T-helper 1 cell treated with Interleukin-12 subunit alpha and Interleukin-12 subunit beta and Interleukin-4 antibody, amounts not matched to agents 30 μg/mL and 1 μg/mL, for 36 hours (primary cell): ENCODE measurements around the gene AAGAB.
A peak's percentile ranks its signal among the peaks of the same experiment; 100 is the strongest.

Experiments used
- H3K27ac Mint-ChIP-seq: one replicate; pipeline ENCODE4 v1.8.0; 2021; ENCODE audit warnings: mild to moderate bottlenecking, mixed read lengths
- H3K27me3 Mint-ChIP-seq: one replicate; pipeline ENCODE4 v1.8.0; 2021; ENCODE audit warnings: low read depth, mixed read lengths
- H3K36me3 Mint-ChIP-seq: one replicate; pipeline ENCODE4 v1.8.0; 2021; ENCODE audit warnings: low read depth, mixed read lengths
- H3K4me1 Mint-ChIP-seq: one replicate; pipeline ENCODE4 v1.8.0; 2021; ENCODE audit warnings: low read depth, mixed read lengths
- H3K4me3 Mint-ChIP-seq: one replicate; pipeline ENCODE4 v1.8.0; 2021; ENCODE audit warnings: mild to moderate bottlenecking, moderate library complexity, mixed read lengths
- H3K9me3 Mint-ChIP-seq: one replicate; pipeline ENCODE4 v1.8.0; 2021; ENCODE audit warnings: mixed read lengths

The AAGAB gene

DNA sequence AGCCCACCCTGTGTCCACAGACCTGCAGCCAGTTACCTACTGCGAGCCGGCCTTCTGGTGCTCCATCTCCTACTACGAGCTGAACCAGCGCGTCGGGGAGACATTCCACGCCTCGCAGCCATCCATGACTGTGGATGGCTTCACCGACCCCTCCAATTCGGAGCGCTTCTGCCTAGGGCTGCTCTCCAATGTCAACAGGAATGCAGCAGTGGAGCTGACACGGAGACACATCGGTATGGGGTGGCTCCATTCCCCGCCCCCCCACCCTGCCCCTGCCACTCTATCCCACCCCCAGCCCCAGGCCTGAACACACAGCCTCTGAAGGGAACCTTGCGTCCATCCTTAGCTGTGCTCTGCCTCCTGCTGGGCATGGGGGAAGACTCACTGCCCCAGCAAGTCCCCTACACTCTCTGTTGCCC, 73.2 kb downstream of the AAGAB start:
- Mint-ChIP-seq H3K4me1 (peaks cover 27% of the 10 kb centered on the region), H3K9me3 (no peaks in the 10 kb centered on the region), H3K27me3 (no peaks in the 10 kb centered on the region), H3K36me3 (peaks cover 53% of the 10 kb centered on the region), H3K27ac (peak overlapping the region; percentile 41), H3K4me3 (no peak overlapping the region)

DNA sequence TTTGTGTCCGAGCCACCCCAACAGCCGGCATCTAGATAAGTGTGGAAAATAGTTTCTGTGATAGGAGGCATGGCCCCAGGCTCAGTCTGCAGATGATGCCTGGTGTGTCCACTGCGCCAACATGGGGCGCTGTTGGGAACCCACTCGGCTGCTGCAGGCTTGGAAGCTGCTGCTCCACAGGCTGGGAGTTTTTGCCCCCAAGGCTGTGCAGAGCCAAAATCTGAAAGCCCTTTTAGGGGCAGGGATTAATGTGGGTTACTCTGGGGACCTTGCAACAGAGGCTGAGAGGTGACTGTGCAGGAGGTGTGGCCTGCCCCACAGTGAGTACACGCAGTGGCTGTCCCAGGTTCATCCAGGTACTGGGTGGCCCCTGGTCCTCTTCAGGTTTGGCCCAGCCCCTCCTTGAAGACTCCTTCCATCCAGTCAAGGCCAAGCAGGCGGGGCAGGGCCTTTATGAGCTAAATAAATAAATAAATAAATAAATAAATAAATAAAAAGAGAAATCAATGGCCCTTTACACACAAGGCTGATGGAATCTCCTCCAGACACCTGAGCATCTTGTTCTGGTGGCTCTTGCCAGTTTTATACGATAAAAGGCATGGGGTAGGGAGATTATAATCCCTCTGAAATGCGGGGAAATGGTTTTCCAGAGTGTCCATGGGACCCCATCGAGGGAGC, 73.8 kb downstream of the AAGAB start:
- peaks cover 53% of the 10 kb centered on the region for H3K36me3 Mint-ChIP-seq
- H3K9me3 Mint-ChIP-seq, result no peaks in the 10 kb centered on the region
- no peak overlapping the region for H3K27ac Mint-ChIP-seq
- H3K4me3 Mint-ChIP-seq, result no peak overlapping the region
- H3K4me1 Mint-ChIP-seq, result peaks cover 29% of the 10 kb centered on the region
- H3K27me3 Mint-ChIP-seq, result no peaks in the 10 kb centered on the region

DNA sequence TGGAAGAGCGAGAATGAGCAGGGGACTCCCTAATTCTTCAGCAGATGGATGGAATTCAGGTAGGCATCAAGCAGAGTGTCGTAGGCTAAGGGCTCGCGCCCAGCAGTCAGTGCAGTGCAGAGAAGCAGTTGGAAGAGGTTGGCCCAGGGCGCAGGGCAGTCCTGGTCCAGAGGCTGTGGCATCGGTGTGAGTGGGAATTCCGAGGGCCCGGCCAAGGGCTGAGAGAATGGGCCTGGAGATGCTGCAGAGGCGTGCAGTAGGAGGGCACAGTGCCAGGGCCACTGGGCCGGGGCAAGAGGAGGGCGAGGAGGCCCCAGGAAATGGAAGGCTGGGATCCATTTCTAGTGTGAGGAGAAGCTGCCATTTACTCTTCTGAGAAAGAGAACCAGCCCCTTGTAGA, 74.4 kb downstream of the AAGAB start:
- Mint-ChIP-seq H3K4me1 (peaks cover 31% of the 10 kb centered on the region), H3K36me3 (peaks cover 53% of the 10 kb centered on the region), H3K27me3 (no peaks in the 10 kb centered on the region), H3K4me3 (no peak overlapping the region), H3K9me3 (no peaks in the 10 kb centered on the region), H3K27ac (peak overlapping the region; percentile 57)

DNA sequence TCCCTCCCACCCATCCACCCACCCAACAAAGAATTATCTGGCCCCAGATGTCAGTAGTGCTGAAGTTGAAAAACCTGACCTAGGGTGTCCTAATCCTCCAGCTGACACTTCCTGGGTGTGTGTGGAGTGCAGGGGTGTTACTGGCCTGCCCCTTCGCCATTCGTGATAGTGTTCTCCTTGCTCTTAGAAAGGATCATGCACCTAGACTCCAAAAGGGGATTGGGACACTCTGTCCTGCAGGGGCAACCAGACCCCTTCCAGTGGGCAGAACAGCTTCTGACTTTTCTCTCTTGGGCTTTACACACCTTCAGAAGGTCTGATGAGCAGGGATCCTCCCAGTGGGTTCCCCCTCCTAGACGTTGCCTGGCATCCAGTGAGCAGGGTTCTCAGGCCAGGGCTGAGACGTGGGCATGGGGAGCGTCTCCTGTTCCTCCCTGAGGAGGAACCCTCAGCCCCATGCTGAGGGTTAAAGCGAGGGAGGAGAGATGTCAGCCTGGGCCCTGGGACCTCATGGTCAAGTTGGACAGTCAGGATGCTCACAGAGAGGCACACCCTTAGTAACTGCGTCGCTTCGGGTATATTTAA, 75.0 kb downstream of the AAGAB start:
- no peaks in the 10 kb centered on the region for H3K27me3 Mint-ChIP-seq
- H3K4me3 Mint-ChIP-seq, result no peak overlapping the region
- H3K36me3 Mint-ChIP-seq, result peaks cover 52% of the 10 kb centered on the region
- H3K27ac Mint-ChIP-seq, result peak overlapping the region; percentile 57
- H3K4me1 Mint-ChIP-seq, result peaks cover 36% of the 10 kb centered on the region
- H3K9me3 Mint-ChIP-seq, result no peaks in the 10 kb centered on the region

DNA sequence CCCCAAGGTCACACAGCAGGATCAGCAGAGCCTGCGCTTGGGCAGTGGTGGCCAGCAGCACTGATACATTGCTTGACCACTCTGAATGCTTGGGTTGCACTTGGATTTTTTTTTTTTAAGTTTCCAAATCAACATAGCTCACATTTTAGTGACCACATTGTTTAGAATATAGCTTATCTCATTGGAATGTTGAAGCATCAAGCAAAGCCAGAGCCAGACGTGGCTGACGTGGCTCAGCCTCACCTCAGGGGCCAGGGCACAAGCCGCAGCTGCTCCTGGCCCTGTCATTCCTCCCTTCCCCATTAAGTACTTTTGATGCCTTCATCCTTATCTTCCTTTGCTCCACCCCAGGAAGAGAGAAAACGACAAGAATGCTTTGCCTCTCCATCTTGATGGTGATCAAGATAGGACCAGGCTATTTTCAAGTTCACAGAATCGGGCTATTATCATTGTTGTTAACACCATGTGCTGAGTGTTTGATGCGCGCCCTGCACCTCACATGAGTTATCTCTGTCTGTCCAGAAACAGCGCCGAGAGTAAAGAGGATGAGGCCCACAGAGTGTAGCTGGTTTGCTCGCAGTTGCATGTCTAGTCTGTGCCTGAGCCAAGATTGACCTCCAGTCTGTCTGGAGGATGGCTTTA, 75.8 kb downstream of the AAGAB start:
- no peaks in the 10 kb centered on the region for H3K27me3 Mint-ChIP-seq
- H3K4me1 Mint-ChIP-seq, result peaks cover 44% of the 10 kb centered on the region
- H3K9me3 Mint-ChIP-seq, result no peaks in the 10 kb centered on the region
- peaks cover 54% of the 10 kb centered on the region for H3K36me3 Mint-ChIP-seq
- no peak overlapping the region for H3K27ac Mint-ChIP-seq
- no peak overlapping the region for H3K4me3 Mint-ChIP-seq

DNA sequence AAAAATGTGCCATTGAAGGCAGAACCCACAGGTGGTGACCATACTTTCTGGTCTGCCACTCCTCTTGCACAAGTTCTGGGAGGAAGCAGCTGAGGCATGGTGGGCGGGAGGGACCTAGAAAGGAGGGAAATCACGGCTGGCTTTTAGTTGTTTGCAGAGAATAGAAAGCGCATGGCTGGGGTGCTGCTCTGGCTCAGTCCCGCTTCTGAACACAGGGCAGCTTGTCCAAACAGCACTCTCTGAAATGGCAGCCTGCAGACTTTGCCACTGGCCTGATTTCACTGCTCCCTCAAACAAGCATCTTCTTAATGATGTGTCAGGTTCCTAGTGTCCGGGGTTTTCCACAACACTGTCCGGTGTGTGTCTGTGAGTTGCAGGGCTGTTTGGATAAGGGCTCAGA, 76.7 kb downstream of the AAGAB start:
- Mint-ChIP-seq H3K27ac (no peak overlapping the region), H3K4me1 (peaks cover 51% of the 10 kb centered on the region)

DNA sequence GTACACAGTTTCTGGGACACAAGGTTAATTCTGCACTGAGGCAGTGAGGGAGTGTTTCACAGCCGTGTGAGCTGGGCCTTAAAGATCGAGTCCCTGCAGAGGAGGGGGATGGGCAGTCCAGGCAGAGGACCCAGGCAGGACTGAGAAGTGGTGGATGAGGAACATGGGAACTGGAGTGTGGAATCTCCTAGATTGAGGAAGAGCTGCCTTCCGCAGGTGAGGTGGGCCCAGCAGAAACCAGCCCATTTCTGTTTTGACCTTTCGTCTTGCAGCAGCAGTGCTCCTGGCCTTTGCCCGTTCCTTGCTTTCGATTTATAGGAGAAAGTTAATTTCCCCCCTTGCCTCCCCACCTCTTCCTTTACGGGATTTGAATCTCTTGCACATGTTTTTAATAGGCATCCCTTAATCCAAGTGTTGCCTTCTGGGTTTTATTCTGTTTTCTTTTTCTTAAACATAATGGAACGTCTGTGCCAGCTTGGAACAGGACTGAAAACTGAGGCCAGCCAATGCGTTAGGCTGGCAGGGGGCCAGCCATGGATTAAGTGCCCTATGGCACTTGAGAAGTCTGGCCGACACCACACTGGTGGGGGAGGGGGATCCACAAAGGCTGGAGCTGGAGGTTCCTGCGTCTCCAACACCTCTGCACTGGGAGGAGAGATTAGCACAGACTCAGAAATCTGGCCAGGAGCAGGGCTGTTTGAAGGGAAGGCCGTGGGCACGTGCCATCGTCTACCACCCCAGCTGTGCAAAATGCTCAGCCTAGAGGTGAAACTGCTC, 78.1 kb downstream of the AAGAB start:
- Mint-ChIP-seq H3K27me3 (no peaks in the 10 kb centered on the region), H3K4me1 (peaks cover 55% of the 10 kb centered on the region), H3K9me3 (no peaks in the 10 kb centered on the region), H3K27ac (peak overlapping the region; percentile 71), H3K36me3 (peaks cover 63% of the 10 kb centered on the region), H3K4me3 (no peak overlapping the region)

More for the DNA sequence above, 76.7 kb downstream of the AAGAB start:
- no peaks in the 10 kb centered on the region for H3K9me3 Mint-ChIP-seq
- H3K4me3 Mint-ChIP-seq, result no peak overlapping the region
- H3K36me3 Mint-ChIP-seq, result peaks cover 58% of the 10 kb centered on the region
- no peaks in the 10 kb centered on the region for H3K27me3 Mint-ChIP-seq

DNA sequence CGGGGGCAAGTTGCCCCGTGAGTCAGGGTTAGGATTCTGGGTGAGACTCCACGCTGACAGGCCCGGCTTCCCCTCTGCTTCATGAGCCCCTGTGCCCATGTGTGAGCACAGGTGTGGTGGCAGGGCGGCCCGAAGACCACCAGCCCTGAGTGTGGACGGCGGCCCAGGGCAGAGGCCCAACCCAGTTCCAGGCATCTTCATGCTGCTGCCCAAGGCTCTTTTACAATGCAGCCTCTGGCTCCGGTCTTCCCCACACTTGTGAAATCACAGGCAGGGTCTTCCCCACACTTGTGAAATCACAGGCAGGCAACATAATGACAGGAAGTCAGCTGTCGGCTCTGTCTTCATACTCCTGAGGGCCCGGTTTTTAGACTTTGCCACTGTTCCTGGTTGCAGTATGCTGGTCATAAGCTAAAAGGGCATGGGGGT, 78.8 kb downstream of the AAGAB start:
- peak overlapping the region; percentile 71 for H3K27ac Mint-ChIP-seq
- peaks cover 69% of the 10 kb centered on the region for H3K36me3 Mint-ChIP-seq
- no peaks in the 10 kb centered on the region for H3K9me3 Mint-ChIP-seq
- no peak overlapping the region for H3K4me3 Mint-ChIP-seq
- H3K27me3 Mint-ChIP-seq, result no peaks in the 10 kb centered on the region
- H3K4me1 Mint-ChIP-seq, result peaks cover 59% of the 10 kb centered on the region

DNA sequence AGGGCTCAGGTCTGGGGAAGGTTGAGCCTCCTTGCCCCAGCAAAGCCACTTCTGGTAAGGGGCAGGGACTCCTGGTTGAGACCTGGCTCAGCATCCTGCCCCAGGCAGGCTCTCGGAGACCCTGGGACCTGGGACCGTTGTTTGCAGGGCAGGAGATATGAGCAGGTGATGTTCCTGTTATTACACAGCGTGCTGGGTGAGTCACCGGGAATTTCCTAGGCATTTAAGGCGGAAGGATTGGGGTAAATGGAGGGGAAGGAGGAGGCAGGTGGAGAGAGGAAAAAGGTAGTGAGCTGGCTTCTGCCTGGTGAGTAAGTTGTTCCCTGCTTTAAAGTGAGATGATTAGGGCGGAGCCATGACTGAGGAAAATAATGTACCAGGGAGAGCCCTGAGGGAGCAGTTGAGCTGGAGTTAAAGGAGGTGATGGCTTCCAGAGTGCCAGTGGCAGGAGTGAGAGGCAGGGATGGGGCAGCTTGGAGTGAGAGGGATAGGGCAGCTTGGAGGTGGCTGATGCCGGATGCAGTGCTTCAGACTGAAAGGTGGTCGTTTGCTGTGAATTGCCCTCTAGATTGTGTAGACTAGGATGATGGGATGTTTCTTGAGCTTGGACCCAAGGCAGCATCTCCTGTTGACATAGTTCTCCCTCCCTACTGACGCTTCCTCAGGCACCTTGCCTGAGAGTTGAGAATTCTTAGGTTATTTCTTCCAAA, 79.4 kb downstream of the AAGAB start:
- peak overlapping the region; percentile 62 for H3K4me3 Mint-ChIP-seq
- H3K4me1 Mint-ChIP-seq, result peaks cover 63% of the 10 kb centered on the region
- peaks cover 75% of the 10 kb centered on the region for H3K36me3 Mint-ChIP-seq
- H3K27ac Mint-ChIP-seq, result peak overlapping the region; percentile 71
- no peaks in the 10 kb centered on the region for H3K27me3 Mint-ChIP-seq
- H3K9me3 Mint-ChIP-seq, result no peaks in the 10 kb centered on the region

DNA sequence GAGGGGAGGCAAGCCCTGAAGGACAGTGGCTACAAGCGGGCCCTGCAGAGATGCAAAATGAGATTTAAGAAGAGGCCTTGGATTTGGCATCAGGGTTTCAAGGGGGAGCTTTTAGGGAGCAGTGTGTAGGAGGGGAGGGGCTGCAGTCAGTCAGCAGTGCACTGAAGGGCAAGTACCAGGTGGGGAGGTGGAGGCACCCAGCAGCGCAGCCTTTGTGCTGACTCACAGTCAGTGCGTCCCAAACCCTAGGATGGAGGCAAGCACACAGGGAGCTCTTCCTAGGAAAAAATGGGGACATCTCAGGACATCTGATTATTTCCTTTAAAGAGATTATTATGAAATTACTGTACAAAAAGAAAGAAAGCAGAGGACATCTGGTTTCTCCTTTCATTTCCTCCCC, 80.0 kb downstream of the AAGAB start:
- Mint-ChIP-seq H3K27ac (peak overlapping the region; percentile 71), H3K36me3 (peaks cover 74% of the 10 kb centered on the region), H3K9me3 (no peaks in the 10 kb centered on the region), H3K4me3 (peak overlapping the region; percentile 19), H3K27me3 (no peaks in the 10 kb centered on the region), H3K4me1 (peaks cover 62% of the 10 kb centered on the region)

DNA sequence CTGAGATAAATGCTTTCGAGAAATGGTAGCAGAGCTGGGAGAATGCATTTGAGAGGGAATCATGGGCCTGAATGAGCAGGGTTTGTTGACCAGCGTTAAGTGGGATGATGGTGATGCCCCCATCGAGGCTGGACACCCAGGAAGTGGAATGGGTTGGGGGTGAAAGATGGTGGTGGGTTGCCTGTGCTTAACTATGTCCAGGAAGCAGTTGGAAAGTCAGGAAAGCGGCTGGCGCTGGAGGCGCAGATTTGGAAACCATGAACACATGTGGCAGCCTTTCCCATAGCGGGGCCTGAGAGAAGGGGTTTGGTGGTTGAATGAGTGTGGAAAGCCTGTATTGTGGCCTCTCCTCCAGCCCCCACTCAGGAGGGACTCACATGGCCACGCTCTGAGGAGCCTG, 80.7 kb downstream of the AAGAB start:
- H3K4me3 Mint-ChIP-seq, result peak overlapping the region; percentile 6
- no peaks in the 10 kb centered on the region for H3K9me3 Mint-ChIP-seq
- peaks cover 61% of the 10 kb centered on the region for H3K4me1 Mint-ChIP-seq
- H3K27me3 Mint-ChIP-seq, result no peaks in the 10 kb centered on the region
- H3K36me3 Mint-ChIP-seq, result peaks cover 72% of the 10 kb centered on the region
- H3K27ac Mint-ChIP-seq, result peak overlapping the region; percentile 17

DNA sequence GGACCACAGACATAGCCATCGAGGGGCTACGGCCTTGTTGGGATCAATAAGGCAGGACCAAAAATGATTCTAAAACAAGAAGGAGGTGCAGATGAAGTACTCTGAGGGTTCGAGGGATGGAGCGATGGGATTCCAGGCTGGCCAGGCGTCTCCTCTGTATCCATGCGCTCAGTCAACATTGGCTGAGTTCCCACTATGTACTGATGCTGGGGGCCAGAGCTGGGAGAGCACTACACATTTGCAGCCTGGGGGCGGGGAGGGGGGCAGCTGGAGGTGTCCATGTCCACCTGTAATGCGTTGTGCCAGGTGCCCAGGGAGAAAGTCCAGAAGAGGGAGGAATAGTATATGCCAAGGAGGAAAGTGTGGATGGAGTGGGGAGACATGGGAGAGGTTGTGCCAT, 81.5 kb downstream of the AAGAB start:
- peaks cover 76% of the 10 kb centered on the region for H3K36me3 Mint-ChIP-seq
- H3K9me3 Mint-ChIP-seq, result no peaks in the 10 kb centered on the region
- no peak overlapping the region for H3K4me3 Mint-ChIP-seq
- H3K27ac Mint-ChIP-seq, result peak overlapping the region; percentile 41
- no peaks in the 10 kb centered on the region for H3K27me3 Mint-ChIP-seq
- H3K4me1 Mint-ChIP-seq, result peaks cover 65% of the 10 kb centered on the region

DNA sequence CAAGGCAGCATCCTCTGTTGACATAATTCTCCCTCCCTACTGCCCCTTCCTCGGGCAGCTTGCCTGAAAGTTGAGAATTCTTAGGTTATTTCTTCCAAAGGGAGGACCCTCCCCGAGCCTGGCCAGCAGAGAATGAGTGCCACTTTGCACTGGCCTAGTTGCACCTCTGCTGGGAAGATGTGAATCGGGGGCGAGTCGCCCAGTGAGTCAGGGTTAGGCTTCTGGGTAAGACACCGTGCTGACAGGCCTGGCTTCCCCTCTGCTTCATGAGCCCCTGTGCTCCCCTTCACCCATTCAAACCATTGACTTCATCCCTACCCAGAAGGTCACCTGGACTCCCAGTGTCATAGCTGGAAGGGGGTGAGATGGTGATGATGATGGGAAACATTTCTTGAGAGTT, 82.3 kb downstream of the AAGAB start:
- Mint-ChIP-seq H3K27ac (peak overlapping the region; percentile 41), H3K36me3 (peaks cover 82% of the 10 kb centered on the region), H3K9me3 (no peaks in the 10 kb centered on the region), H3K4me1 (peaks cover 67% of the 10 kb centered on the region), H3K4me3 (no peak overlapping the region), H3K27me3 (no peaks in the 10 kb centered on the region)

DNA sequence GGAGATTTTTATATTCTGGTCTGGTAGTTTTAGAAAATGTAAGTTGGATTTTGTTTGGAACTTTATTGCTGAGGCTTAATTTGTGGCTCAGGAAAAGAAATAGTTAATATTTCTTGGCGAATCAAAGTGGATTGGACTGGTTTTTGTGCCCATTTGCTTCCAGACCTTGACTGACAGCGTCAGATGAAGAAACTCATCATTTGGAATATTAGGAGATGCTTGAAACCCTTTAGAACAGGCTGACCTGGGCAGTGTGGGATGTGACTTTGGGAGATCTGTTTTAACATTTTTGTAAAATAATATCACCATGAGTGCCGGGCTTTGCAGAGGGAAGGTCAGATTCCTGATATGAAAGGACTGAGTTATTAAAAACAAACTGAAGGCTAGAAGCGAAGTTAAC, 83.0 kb downstream of the AAGAB start:
- Mint-ChIP-seq H3K4me1 (peaks cover 63% of the 10 kb centered on the region), H3K9me3 (no peaks in the 10 kb centered on the region), H3K27ac (peak overlapping the region; percentile 1), H3K4me3 (no peak overlapping the region), H3K36me3 (peaks cover 83% of the 10 kb centered on the region), H3K27me3 (no peaks in the 10 kb centered on the region)
